ENCODE measurements around the gene ATOX1. TPM values are rescaled to one million over a fixed set of nuclear protein-coding genes. Genes with fewer than 3 reads are reported as not detected.

Gene ATOX1
- total and polyA plus RNA-seq, 9 of the 15 experiments (the other 6 are each of a cell fraction or from before 2014, with no cell fraction given), result 59.2 to 318 (median 86.2) TPM

- TF ChIP-seq E2F8 (IDR thresholded peaks at IDR 0.05; ENCODE audit: low read depth, partially characterized antibody), result no peak
- TF ChIP-seq ZEB2 (IDR thresholded peaks at IDR 0.05), result peak; percentile 29; the same call in 1 of the 2 replicates
- no peak for TF ChIP-seq GATAD2A (IDR thresholded peaks at IDR 0.05)
- TF ChIP-seq SPI1 (IDR thresholded peaks at IDR 0.05; ENCODE audit: borderline replicate concordance, low read depth, low read length), result no peak
- TF ChIP-seq TFAP4 (CRISPR knock-in tag; IDR thresholded peaks at IDR 0.05; ENCODE audit: borderline replicate concordance), result peak; percentile 53; the same call in 1 of the 2 replicates
- TF ChIP-seq ZNF57 (CRISPR knock-in tag; IDR thresholded peaks at IDR 0.05), result no peak
- TF ChIP-seq, protein P1, sequence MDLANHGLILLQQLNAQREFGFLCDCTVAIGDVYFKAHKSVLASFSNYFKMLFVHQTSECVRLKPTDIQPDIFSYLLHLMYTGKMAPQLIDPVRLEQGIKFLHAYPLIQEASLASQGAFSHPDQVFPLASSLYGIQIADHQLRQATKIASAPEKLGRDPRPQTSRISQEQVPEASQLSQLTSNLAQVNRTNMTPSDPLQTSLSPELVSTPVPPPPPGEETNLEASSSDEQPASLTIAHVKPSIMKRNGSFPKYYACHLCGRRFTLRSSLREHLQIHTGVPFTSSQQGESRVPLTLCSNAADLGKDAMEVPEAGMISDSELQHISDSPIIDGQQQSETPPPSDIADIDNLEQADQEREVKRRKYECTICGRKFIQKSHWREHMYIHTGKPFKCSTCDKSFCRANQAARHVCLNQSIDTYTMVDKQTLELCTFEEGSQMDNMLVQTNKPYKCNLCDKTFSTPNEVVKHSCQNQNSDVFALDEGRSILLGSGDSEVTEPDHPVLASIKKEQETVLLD (IDR thresholded peaks at IDR 0.05), result peak; percentile 62; the same call in 1 of the 2 replicates
- 0 out of 2 replicates have a peak, but pooled peaks have one; percentile 90 for TF ChIP-seq POLR2AphosphoS2 (IDR thresholded peaks at IDR 0.05; ENCODE audit: low read length)
- TF ChIP-seq CXXC5 (CRISPR knock-in tag; IDR thresholded peaks at IDR 0.05), result peak; percentile 100
- TF ChIP-seq, protein P2, sequence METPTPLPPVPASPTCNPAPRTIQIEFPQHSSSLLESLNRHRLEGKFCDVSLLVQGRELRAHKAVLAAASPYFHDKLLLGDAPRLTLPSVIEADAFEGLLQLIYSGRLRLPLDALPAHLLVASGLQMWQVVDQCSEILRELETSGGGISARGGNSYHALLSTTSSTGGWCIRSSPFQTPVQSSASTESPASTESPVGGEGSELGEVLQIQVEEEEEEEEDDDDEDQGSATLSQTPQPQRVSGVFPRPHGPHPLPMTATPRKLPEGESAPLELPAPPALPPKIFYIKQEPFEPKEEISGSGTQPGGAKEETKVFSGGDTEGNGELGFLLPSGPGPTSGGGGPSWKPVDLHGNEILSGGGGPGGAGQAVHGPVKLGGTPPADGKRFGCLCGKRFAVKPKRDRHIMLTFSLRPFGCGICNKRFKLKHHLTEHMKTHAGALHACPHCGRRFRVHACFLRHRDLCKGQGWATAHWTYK (CRISPR knock-in tag; IDR thresholded peaks at IDR 0.05), result 0 out of 2 replicates have a peak, but pooled peaks have one; percentile 42
- no peak for TF ChIP-seq ARID3B (CRISPR knock-in tag; IDR thresholded peaks at IDR 0.05; ENCODE audit: borderline replicate concordance)
- TF ChIP-seq, protein P3, sequence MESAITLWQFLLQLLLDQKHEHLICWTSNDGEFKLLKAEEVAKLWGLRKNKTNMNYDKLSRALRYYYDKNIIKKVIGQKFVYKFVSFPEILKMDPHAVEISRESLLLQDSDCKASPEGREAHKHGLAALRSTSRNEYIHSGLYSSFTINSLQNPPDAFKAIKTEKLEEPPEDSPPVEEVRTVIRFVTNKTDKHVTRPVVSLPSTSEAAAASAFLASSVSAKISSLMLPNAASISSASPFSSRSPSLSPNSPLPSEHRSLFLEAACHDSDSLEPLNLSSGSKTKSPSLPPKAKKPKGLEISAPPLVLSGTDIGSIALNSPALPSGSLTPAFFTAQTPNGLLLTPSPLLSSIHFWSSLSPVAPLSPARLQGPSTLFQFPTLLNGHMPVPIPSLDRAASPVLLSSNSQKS (CRISPR knock-in tag; IDR thresholded peaks at IDR 0.05), result no peak
- peak in 1 of 2 experiments; percentile 1; a peak in 2 of 4 replicates for TF ChIP-seq RCOR1 (IDR thresholded peaks at IDR 0.05; ENCODE audit: borderline replicate concordance in 1 of 2, low read depth in 2 of 2, low read length in 2 of 2)
- TF ChIP-seq, protein P4, sequence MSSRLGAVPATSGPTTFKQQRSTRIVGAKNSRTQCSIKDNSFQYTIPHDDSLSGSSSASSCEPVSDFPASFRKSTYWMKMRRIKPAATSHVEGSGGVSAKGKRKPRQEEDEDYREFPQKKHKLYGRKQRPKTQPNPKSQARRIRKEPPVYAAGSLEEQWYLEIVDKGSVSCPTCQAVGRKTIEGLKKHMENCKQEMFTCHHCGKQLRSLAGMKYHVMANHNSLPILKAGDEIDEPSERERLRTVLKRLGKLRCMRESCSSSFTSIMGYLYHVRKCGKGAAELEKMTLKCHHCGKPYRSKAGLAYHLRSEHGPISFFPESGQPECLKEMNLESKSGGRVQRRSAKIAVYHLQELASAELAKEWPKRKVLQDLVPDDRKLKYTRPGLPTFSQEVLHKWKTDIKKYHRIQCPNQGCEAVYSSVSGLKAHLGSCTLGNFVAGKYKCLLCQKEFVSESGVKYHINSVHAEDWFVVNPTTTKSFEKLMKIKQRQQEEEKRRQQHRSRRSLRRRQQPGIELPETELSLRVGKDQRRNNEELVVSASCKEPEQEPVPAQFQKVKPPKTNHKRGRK (tag; IDR thresholded peaks at IDR 0.05), result no peak
- TF ChIP-seq RNF2 (IDR thresholded peaks at IDR 0.05), result peak; percentile 95
- TF ChIP-seq PRPF4 (IDR thresholded peaks at IDR 0.05; ENCODE audit: insufficient read depth, low read depth, low read length, poor library complexity, severe bottlenecking), result no peak
Observed at GRCh38 chr5:151771259-151772028, 13.0 kb upstream of the ATOX1 start, which contains the start of gene G3BP1 (continued).
